Measurements from ENCODE around the gene FMNL2.

- TF ChIP-seq EZH2phosphoT487 (IDR thresholded peaks at IDR 0.05; ENCODE audit: low read length) (no peak), CTCF (IDR thresholded peaks at IDR 0.05; ENCODE audit: low read length) (no peak), EZH2 (optimal IDR thresholded peaks at IDR 0.05; ENCODE audit: low read depth, low read length) (no peak)
These were observed 19.9 kb downstream of the FMNL2 start for GRCh38 chr2:152354909-152355308.

Measured in MM.1S (cell line).